ENCODE measurements around the gene UQCRHL.

DNA sequence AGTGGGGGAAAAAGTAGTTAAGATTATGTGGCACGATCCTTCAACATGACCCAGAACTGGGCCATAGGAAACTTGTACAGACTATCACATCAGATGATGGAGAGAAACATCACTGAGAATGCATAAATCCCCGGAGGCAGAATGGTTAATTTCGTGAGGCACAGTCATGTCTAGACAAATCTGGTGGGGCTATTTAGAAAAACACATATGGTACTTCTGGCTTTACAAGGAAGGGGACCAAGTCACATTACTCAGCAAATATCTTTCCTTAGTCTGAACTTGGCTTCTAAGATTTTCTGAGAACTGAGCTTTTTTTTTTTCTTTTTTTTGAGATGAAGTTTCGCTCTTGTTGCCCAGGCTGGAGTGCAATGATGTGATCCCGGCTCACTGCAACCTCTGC is 9.2 kb upstream of the UQCRHL start:
- TF ChIP-seq YY1 (IDR thresholded peaks at IDR 0.05; ENCODE audit: low read depth): no peak
- no peak for TF ChIP-seq EGR1 (IDR thresholded peaks at IDR 0.05)
